HepG2 (cell line): ENCODE measurements around the gene MUTYH.

Experiments
- ATF7 ChIP-seq, 2 experiments: fragments of 450-650 bp in 1 of 2; sonication (generic) in 1 of 2; formaldehyde crosslinking in 1 of 2; IDR thresholded peaks; 2 replicates each; pipeline versions ENCODE4 v1.4.0 to v1.6.1; 2016 to 2020; ENCODE audit warnings: antibody characterized with exemption in 1 of 2, mild to moderate bottlenecking in 1 of 2, missing genetic modification reagents in 1 of 2
- BORCS8-MEF2B ChIP-seq: sonication (generic); formaldehyde crosslinking; IDR thresholded peaks from 2 replicates; pipeline ENCODE4 v1.8.0; 2022; ENCODE audit warnings: mild to moderate bottlenecking, missing genetic modification reagents
- CTCF ChIP-seq: sonication (generic); formaldehyde crosslinking; IDR thresholded peaks from 2 replicates; pipeline ENCODE4 v1.5.0; 2020; ENCODE audit warnings: mild to moderate bottlenecking, missing genetic modification reagents, moderate library complexity
- GPN1 ChIP-seq: sonication (generic); formaldehyde crosslinking; IDR thresholded peaks from 2 replicates; pipeline ENCODE4 v1.5.1; 2020; ENCODE audit warnings: missing genetic modification reagents, borderline replicate concordance
- KLF6 ChIP-seq: IDR thresholded peaks from 2 replicates; pipeline ENCODE4 v1.8.0; 2016; ENCODE audit warnings: missing biosample characterization, missing genetic modification reagents
- NR2F1 ChIP-seq, 2 experiments: fragments of 450-650 bp in 1 of 2; formaldehyde crosslinking in 1 of 2; IDR thresholded peaks; 2 replicates each; pipeline versions ENCODE4 v1.5.0 to v1.6.1; 2016 to 2020; ENCODE audit warnings: mild to moderate bottlenecking in 1 of 2, missing compliant biosample characterization in 1 of 2, missing genetic modification reagents in 1 of 2, moderate library complexity in 1 of 2
- PRPF4 ChIP-seq: fragments of 200-400 bp; formaldehyde crosslinking; IDR thresholded peaks from 2 replicates; pipeline ENCODE4 v1.6.1; 2016; ENCODE audit warnings: low read length, low read depth; ENCODE audit not compliant: poor library complexity, severe bottlenecking
- YY1 ChIP-seq: IDR thresholded peaks from 2 replicates; pipeline ENCODE4 v1.6.1; 2011; ENCODE audit warnings: low read length, low read depth, moderate library complexity, mild to moderate bottlenecking; ENCODE audit not compliant: insufficient read depth, insufficient replicate concordance
- ZNF274 ChIP-seq: sonication (generic); formaldehyde crosslinking; IDR thresholded peaks from 2 replicates; pipeline ENCODE4 v1.5.1; 2020; ENCODE audit warnings: mild to moderate bottlenecking, missing genetic modification reagents
- ZNF782 ChIP-seq: sonication (generic); formaldehyde crosslinking; IDR thresholded peaks from 2 replicates; pipeline ENCODE4 v1.4.0; 2020; ENCODE audit warnings: missing genetic modification reagents, mild to moderate bottlenecking, borderline replicate concordance

- no peak for TF ChIP-seq ZNF274 (CRISPR knock-in tag)
- TF ChIP-seq BORCS8-MEF2B (CRISPR knock-in tag) = no peak
- TF ChIP-seq ATF7 (IDR thresholded peaks at IDR 0.05) = no peak
- TF ChIP-seq ATF7 (CRISPR knock-in tag; IDR thresholded peaks at IDR 0.05) = no peak
- no peak for TF ChIP-seq GPN1
- TF ChIP-seq PRPF4 = no peak
- no peak for TF ChIP-seq KLF6 (CRISPR knock-in tag)
- TF ChIP-seq ZNF782 = no peak
- no peak for TF ChIP-seq YY1
- no peak for TF ChIP-seq CTCF
- TF ChIP-seq NR2F1 (CRISPR knock-in tag; IDR thresholded peaks at IDR 0.05) = no peak
Measured at GRCh38 chr1:45326627-45327623, 13.3 kb downstream of the MUTYH start, which contains the start of gene HPDL.
